Activated T-cell treated with anti-CD3 and anti-CD28 coated beads for 4 hours (primary cell): ENCODE measurements around the gene MYCN.
"Not testable (repeated sequence)": the region's sequence is repeated elsewhere in the genome, so short reads cannot be mapped to it uniquely, and the experiment has no call there.

Experiments
- DNase-seq: peaks from one replicate; pipeline ENCODE4 v3.0.0-alpha.2; 2020

Gene MYCN

GRCh38 chr2:15908371-15908770 is 32.0 kb upstream of the MYCN start:
- no peak for DNase-seq

GRCh38 chr2:15909157-15909556 is 31.2 kb upstream of the MYCN start:
- no peak for DNase-seq

GRCh38 chr2:15909736-15910135 is 30.6 kb upstream of the MYCN start:
- no peak for DNase-seq

- DNase-seq, result not testable (repeated sequence)
Measured at GRCh38 chr2:15911270-15911669, 29.1 kb upstream of the MYCN start.

GRCh38 chr2:15911686-15912085 is 28.7 kb upstream of the MYCN start:
- no peak for DNase-seq

- no peak for DNase-seq
Measured at GRCh38 chr2:15912203-15912602, 28.1 kb upstream of the MYCN start.

GRCh38 chr2:15913146-15913545 is 27.2 kb upstream of the MYCN start:
- no peak for DNase-seq

GRCh38 chr2:15914596-15915385 is 25.6 kb upstream of the MYCN start:
- DNase-seq, result no peak

GRCh38 chr2:15915546-15915945 is 24.8 kb upstream of the MYCN start:
- not testable (repeated sequence) for DNase-seq

GRCh38 chr2:15916336-15916735 is 24.0 kb upstream of the MYCN start:
- no peak for DNase-seq

- DNase-seq, result no peak
Measured at GRCh38 chr2:15918761-15919356, 21.5 kb upstream of the MYCN start.

- no peak for DNase-seq
Measured at GRCh38 chr2:15919716-15920434, 20.5 kb upstream of the MYCN start.

GRCh38 chr2:15920696-15921095 is 19.7 kb upstream of the MYCN start:
- DNase-seq, result no peak

- DNase-seq, result no peak
Measured at GRCh38 chr2:15923597-15923996, 16.8 kb upstream of the MYCN start.

GRCh38 chr2:15925819-15926218 is 14.5 kb upstream of the MYCN start:
- no peak for DNase-seq

- DNase-seq, result no peak
Measured at GRCh38 chr2:15926252-15926651, 14.1 kb upstream of the MYCN start.

- no peak for DNase-seq
Measured at GRCh38 chr2:15927551-15928218, 12.7 kb upstream of the MYCN start.

GRCh38 chr2:15929008-15929407 is 11.3 kb upstream of the MYCN start:
- not testable (repeated sequence) for DNase-seq

- DNase-seq, result no peak
Measured at GRCh38 chr2:15929861-15930260, 10.5 kb upstream of the MYCN start.

- no peak for DNase-seq
Measured at GRCh38 chr2:15930589-15931318, 9.6 kb upstream of the MYCN start.

- DNase-seq, result no peak
Measured at GRCh38 chr2:15931319-15931890, 8.9 kb upstream of the MYCN start.

- no peak for DNase-seq
Measured at GRCh38 chr2:15931950-15932349, 8.4 kb upstream of the MYCN start.
